WTC11 (cell line): ENCODE data around the gene RITA1. TPM values are rescaled to one million over a fixed set of nuclear protein-coding genes. Genes with fewer than 3 reads are reported as not detected.

Experiments used
- ATAC-seq: fragments of 200-7000 bp; cut with Tn5 transposase; 2 replicates; pipeline ENCODE4 v1.10.0; 2021; ENCODE audit warnings: mild to moderate bottlenecking, moderate library complexity
- CTCF ChIA-PET: fragments of 300-600 bp; sonication (Branson Sonifier 250); formaldehyde crosslinking; loops from one replicate; lab custom pipeline; 2021; ENCODE audit warnings: antibody characterized with exemption; lab: Charles Lee
- POLR2A ChIA-PET: fragments of 350-600 bp; sonication (Branson Sonifier 250); formaldehyde crosslinking; loops from one replicate; lab custom pipeline; 2021; ENCODE audit warnings: antibody characterized with exemption; lab: Charles Lee
- DNase-seq: peaks from one replicate; pipeline ENCODE4 v3.0.0; 2021; ENCODE audit warnings: low spot score
- H3K27ac Mint-ChIP-seq: 2 replicates; pipeline ENCODE4 v1.8.0; 2021; ENCODE audit warnings: mixed read lengths
- H3K27me3 Mint-ChIP-seq: 2 replicates; pipeline ENCODE4 v1.8.0; 2021; ENCODE audit warnings: low read depth, mild to moderate bottlenecking, moderate library complexity, mixed read lengths
- H3K36me3 Mint-ChIP-seq: 2 replicates; pipeline ENCODE4 v1.8.0; 2021; ENCODE audit warnings: mixed read lengths
- H3K4me1 Mint-ChIP-seq: 2 replicates; pipeline ENCODE4 v1.8.0; 2022; ENCODE audit warnings: mixed read lengths
- H3K4me3 Mint-ChIP-seq: 2 replicates; pipeline ENCODE4 v1.8.0; 2021; ENCODE audit warnings: mild to moderate bottlenecking, moderate library complexity, mixed read lengths
- H3K9me3 Mint-ChIP-seq: 2 replicates; pipeline ENCODE4 v1.8.0; 2021; ENCODE audit warnings: mixed read lengths
- AFF4 ChIP-seq: sonication (generic); formaldehyde crosslinking; IDR thresholded peaks from 2 replicates; pipeline ENCODE4 v1.8.1; 2023; ENCODE audit warnings: mild to moderate bottlenecking, missing genetic modification reagents, borderline replicate concordance
- ARID4B ChIP-seq: sonication (generic); formaldehyde crosslinking; IDR thresholded peaks from 2 replicates; pipeline ENCODE4 v1.8.0; 2023; ENCODE audit warnings: missing genetic modification reagents, mild to moderate bottlenecking, borderline replicate concordance
- CREB1 ChIP-seq: sonication (generic); formaldehyde crosslinking; IDR thresholded peaks from 2 replicates; pipeline ENCODE4 v1.8.0; 2023; ENCODE audit warnings: mild to moderate bottlenecking, missing genetic modification reagents
- E2F1 ChIP-seq: sonication (generic); formaldehyde crosslinking; IDR thresholded peaks from 2 replicates; pipeline ENCODE4 v1.8.0; 2022; ENCODE audit warnings: mild to moderate bottlenecking, missing genetic modification reagents
- EMX1 ChIP-seq: fragments of 250-450 bp; sonication (Bioruptor Pico); IDR thresholded peaks from 2 replicates; pipeline ENCODE4 v1.8.0; 2021; ENCODE audit warnings: mild to moderate bottlenecking
- ERG ChIP-seq: fragments of 250-450 bp; sonication (Bioruptor Pico); IDR thresholded peaks from 2 replicates; pipeline ENCODE4 v1.8.0; 2021; ENCODE audit warnings: mild to moderate bottlenecking
- ETV6 ChIP-seq: sonication (generic); formaldehyde crosslinking; IDR thresholded peaks from 2 replicates; pipeline ENCODE4 v1.8.1; 2022; ENCODE audit warnings: mild to moderate bottlenecking, missing genetic modification reagents
- GRHL2 ChIP-seq: fragments of 250-450 bp; sonication (Bioruptor Pico); IDR thresholded peaks from 2 replicates; pipeline ENCODE4 v1.8.0; 2022; ENCODE audit warnings: mild to moderate bottlenecking, moderate library complexity; ENCODE audit not compliant: insufficient replicate concordance, severe bottlenecking
- HMGXB4 ChIP-seq: sonication (generic); formaldehyde crosslinking; IDR thresholded peaks from 2 replicates; pipeline ENCODE4 v1.8.1; 2023; ENCODE audit warnings: mild to moderate bottlenecking, moderate library complexity, missing genetic modification reagents
- KAT7 ChIP-seq: sonication (generic); formaldehyde crosslinking; IDR thresholded peaks from 2 replicates; pipeline ENCODE4 v1.8.1; 2023; ENCODE audit warnings: missing genetic modification reagents, mild to moderate bottlenecking, borderline replicate concordance
- MLX ChIP-seq: sonication (generic); formaldehyde crosslinking; IDR thresholded peaks from 2 replicates; pipeline ENCODE4 v1.8.1; 2023; ENCODE audit warnings: mild to moderate bottlenecking, missing genetic modification reagents, moderate library complexity
- NFYB ChIP-seq: sonication (generic); formaldehyde crosslinking; conservative IDR thresholded peaks from 2 replicates; pipeline ENCODE4 v1.8.0; 2022; ENCODE audit warnings: low read depth, missing genetic modification reagents
- NR1H2 ChIP-seq: sonication (generic); formaldehyde crosslinking; IDR thresholded peaks from 2 replicates; pipeline ENCODE4 v1.9.0; 2021; ENCODE audit warnings: mild to moderate bottlenecking, moderate library complexity, missing genetic modification reagents
- NR3C1 ChIP-seq: sonication (generic); formaldehyde crosslinking; conservative IDR thresholded peaks from 2 replicates; pipeline ENCODE4 v1.8.1; 2023; ENCODE audit warnings: low read depth, mild to moderate bottlenecking, missing genetic modification reagents
- OVOL2 ChIP-seq: fragments of 250-450 bp; sonication (Bioruptor Pico); IDR thresholded peaks from 2 replicates; pipeline ENCODE4 v1.9.0; 2021; ENCODE audit warnings: mild to moderate bottlenecking, borderline replicate concordance
- SMAD3 ChIP-seq: sonication (generic); formaldehyde crosslinking; IDR thresholded peaks from 2 replicates; pipeline ENCODE4 v1.8.0; 2022; ENCODE audit warnings: missing genetic modification reagents, mild to moderate bottlenecking, borderline replicate concordance
- ZNF317 ChIP-seq: sonication (generic); formaldehyde crosslinking; IDR thresholded peaks from 2 replicates; pipeline ENCODE4 v1.8.1; 2023; ENCODE audit warnings: low read depth, mild to moderate bottlenecking, moderate library complexity, missing genetic modification reagents, borderline replicate concordance
- ZNF396 ChIP-seq: fragments of 250-450 bp; sonication (Bioruptor Pico); IDR thresholded peaks from 2 replicates; pipeline ENCODE4 v1.8.0; 2021; ENCODE audit warnings: mild to moderate bottlenecking, moderate library complexity, borderline replicate concordance
- ZSCAN18 ChIP-seq: fragments of 250-450 bp; sonication (Bioruptor Pico); IDR thresholded peaks from 2 replicates; pipeline ENCODE4 v2.1.2; 2022; ENCODE audit warnings: mild to moderate bottlenecking, moderate library complexity
- total RNA-seq: library from RNA; stranded (reverse); gene quantifications from 3 replicates; pipeline ENCODE4 v1.2.3, GENCODE V29; 2021

The RITA1 gene
- total RNA-seq, 1 experiment from 2014 or later = 29.3 TPM

GRCh38 chr12:113142173-113142885, 43.2 kb upstream of the RITA1 start (continued):
- no peak for TF ChIP-seq KAT7 (CRISPR knock-in tag)
- no peak for TF ChIP-seq ARID4B (CRISPR knock-in tag)
- TF ChIP-seq NR3C1 (CRISPR knock-in tag) = no peak

GRCh38 chr12:113142886-113143332, 42.6 kb upstream of the RITA1 start:
- ChIA-PET POLR2A (no interaction called here), CTCF (interaction anchor here (1.2 to 2.0 kb wide), 3 partner anchors 10 to 45 kb away, joined by 3 to 8 read pairs (median 6); no protein-coding TSS in a partner anchor)
- H3K4me3 Mint-ChIP-seq = no peak overlapping the region
- peaks cover 5% of the 10 kb centered on the region; the same call in 1 of the 2 replicates for H3K36me3 Mint-ChIP-seq
- DNase-seq (no peak), ATAC-seq (no peak)
- H3K4me1 Mint-ChIP-seq = peaks cover 4% of the 10 kb centered on the region
- H3K27me3 Mint-ChIP-seq = peaks cover 6% of the 10 kb centered on the region; the same call in 1 of the 2 replicates
- H3K27ac Mint-ChIP-seq = no peak overlapping the region
- peaks cover 6% of the 10 kb centered on the region for H3K9me3 Mint-ChIP-seq
- TF ChIP-seq SMAD3 (CRISPR knock-in tag) (no peak), ZNF396 (CRISPR knock-in tag) (no peak), EMX1 (no peak), AFF4 (CRISPR knock-in tag) (no peak), GRHL2 (no peak), HMGXB4 (no peak), ETV6 (CRISPR knock-in tag) (no peak), ERG (CRISPR knock-in tag) (no peak), NR1H2 (no peak), CREB1 (no peak), E2F1 (CRISPR knock-in tag) (no peak), NFYB (no peak), ZSCAN18 (CRISPR knock-in tag) (no peak), OVOL2 (CRISPR knock-in tag) (no peak), MLX (CRISPR knock-in tag) (no peak), ZNF317 (no peak)
